Panc1 (cell line): ENCODE data around the gene VRK3.

Experiments used
- POLR2AphosphoS5 ChIP-seq: IDR thresholded peaks from 2 replicates; pipeline ENCODE4 v1.6.1; 2012; ENCODE audit warnings: mild to moderate bottlenecking, low read depth, low read length, moderate library complexity
- SIN3A ChIP-seq: IDR thresholded peaks from 2 replicates; pipeline ENCODE4 v1.6.1; 2012; ENCODE audit warnings: low read depth, mild to moderate bottlenecking, low read length, moderate library complexity, borderline replicate concordance; ENCODE audit not compliant: insufficient read depth
- TCF7L2 ChIP-seq: IDR thresholded peaks from 2 replicates; pipeline ENCODE4 v1.6.1; 2011; ENCODE audit warnings: mild to moderate bottlenecking, low read depth, low read length, inconsistent platforms
- TF ChIP-seq, protein P1 (sequence below): fragments of 450-650 bp; IDR thresholded peaks from 2 replicates; pipeline ENCODE4 v1.5.1; 2017; ENCODE audit warnings: mild to moderate bottlenecking
- TF ChIP-seq, protein P2 (sequence below), 2 experiments: IDR thresholded peaks; 2 replicates each; pipeline ENCODE4 v1.6.1; 2011 to 2012; ENCODE audit warnings: low read depth in 2 of 2, control low read depth in 1 of 2, low read length in 1 of 2, mild to moderate bottlenecking in 1 of 2, moderate library complexity in 1 of 2; ENCODE audit not compliant: insufficient read depth in 1 of 2

DNA sequence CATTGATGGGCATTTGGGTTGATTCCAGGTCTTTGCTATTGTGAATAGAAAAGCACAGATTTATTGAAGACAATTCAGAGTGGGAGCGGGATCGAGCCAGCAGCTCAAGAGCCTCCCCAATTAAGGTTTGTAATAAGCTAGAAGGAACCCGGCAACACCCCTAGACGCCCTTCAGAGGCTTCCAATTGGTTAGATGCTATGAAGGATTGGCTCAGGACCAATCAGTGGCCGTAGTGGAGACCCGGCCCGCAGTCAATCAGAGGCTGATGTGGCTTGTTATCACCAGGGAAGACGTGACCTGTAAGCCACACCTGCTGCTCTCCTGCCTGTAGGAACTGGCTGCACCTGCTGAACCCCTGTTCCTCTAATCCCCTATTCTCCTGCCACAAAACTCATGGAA is 78.8 kb downstream of the VRK3 start:
- TF ChIP-seq, protein P1, sequence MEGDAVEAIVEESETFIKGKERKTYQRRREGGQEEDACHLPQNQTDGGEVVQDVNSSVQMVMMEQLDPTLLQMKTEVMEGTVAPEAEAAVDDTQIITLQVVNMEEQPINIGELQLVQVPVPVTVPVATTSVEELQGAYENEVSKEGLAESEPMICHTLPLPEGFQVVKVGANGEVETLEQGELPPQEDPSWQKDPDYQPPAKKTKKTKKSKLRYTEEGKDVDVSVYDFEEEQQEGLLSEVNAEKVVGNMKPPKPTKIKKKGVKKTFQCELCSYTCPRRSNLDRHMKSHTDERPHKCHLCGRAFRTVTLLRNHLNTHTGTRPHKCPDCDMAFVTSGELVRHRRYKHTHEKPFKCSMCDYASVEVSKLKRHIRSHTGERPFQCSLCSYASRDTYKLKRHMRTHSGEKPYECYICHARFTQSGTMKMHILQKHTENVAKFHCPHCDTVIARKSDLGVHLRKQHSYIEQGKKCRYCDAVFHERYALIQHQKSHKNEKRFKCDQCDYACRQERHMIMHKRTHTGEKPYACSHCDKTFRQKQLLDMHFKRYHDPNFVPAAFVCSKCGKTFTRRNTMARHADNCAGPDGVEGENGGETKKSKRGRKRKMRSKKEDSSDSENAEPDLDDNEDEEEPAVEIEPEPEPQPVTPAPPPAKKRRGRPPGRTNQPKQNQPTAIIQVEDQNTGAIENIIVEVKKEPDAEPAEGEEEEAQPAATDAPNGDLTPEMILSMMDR = no peak
- TF ChIP-seq, protein P2, sequence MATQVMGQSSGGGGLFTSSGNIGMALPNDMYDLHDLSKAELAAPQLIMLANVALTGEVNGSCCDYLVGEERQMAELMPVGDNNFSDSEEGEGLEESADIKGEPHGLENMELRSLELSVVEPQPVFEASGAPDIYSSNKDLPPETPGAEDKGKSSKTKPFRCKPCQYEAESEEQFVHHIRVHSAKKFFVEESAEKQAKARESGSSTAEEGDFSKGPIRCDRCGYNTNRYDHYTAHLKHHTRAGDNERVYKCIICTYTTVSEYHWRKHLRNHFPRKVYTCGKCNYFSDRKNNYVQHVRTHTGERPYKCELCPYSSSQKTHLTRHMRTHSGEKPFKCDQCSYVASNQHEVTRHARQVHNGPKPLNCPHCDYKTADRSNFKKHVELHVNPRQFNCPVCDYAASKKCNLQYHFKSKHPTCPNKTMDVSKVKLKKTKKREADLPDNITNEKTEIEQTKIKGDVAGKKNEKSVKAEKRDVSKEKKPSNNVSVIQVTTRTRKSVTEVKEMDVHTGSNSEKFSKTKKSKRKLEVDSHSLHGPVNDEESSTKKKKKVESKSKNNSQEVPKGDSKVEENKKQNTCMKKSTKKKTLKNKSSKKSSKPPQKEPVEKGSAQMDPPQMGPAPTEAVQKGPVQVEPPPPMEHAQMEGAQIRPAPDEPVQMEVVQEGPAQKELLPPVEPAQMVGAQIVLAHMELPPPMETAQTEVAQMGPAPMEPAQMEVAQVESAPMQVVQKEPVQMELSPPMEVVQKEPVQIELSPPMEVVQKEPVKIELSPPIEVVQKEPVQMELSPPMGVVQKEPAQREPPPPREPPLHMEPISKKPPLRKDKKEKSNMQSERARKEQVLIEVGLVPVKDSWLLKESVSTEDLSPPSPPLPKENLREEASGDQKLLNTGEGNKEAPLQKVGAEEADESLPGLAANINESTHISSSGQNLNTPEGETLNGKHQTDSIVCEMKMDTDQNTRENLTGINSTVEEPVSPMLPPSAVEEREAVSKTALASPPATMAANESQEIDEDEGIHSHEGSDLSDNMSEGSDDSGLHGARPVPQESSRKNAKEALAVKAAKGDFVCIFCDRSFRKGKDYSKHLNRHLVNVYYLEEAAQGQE (IDR thresholded peaks at IDR 0.05; ENCODE audit: insufficient read depth in 1 of 2, low read depth in 2 of 2, low read length in 1 of 2) = no peak
- TF ChIP-seq POLR2AphosphoS5 (no peak), SIN3A (no peak), TCF7L2 (no peak)
